Osteocyte (in vitro differentiated cells): ENCODE data around the gene FAM222B. TPM values are rescaled to one million over a fixed set of nuclear protein-coding genes. Genes with fewer than 3 reads are reported as not detected.

Source experiments
- DNase-seq: peaks from one replicate; pipeline ENCODE4 v3.0.0; 2021; ENCODE audit warnings: mixed read lengths; ENCODE audit not compliant: unreplicated experiment; ENCODE audit errors: extremely low spot score
- H3K27ac Mint-ChIP-seq: one replicate; pipeline ENCODE4 v1.8.0; 2021; ENCODE audit warnings: mild to moderate bottlenecking, mixed read lengths; ENCODE audit not compliant: unreplicated experiment
- H3K27me3 Mint-ChIP-seq: one replicate; pipeline ENCODE4 v1.8.0; 2021; ENCODE audit warnings: mixed read lengths; ENCODE audit not compliant: unreplicated experiment
- H3K36me3 Mint-ChIP-seq: one replicate; pipeline ENCODE4 v1.8.0; 2021; ENCODE audit warnings: mixed read lengths; ENCODE audit not compliant: unreplicated experiment
- H3K4me1 Mint-ChIP-seq: one replicate; pipeline ENCODE4 v1.8.0; 2021; ENCODE audit warnings: mixed read lengths; ENCODE audit not compliant: unreplicated experiment
- H3K4me3 Mint-ChIP-seq: one replicate; pipeline ENCODE4 v1.8.0; 2021; ENCODE audit warnings: mild to moderate bottlenecking, moderate library complexity, mixed read lengths; ENCODE audit not compliant: unreplicated experiment
- H3K9me3 Mint-ChIP-seq: one replicate; pipeline ENCODE4 v1.8.0; 2021; ENCODE audit warnings: mixed read lengths; ENCODE audit not compliant: unreplicated experiment
- CTCF ChIP-seq: fragments of 200-600 bp; sonication (generic); IDR thresholded peaks from 2 replicates; pipeline ENCODE4 v1.5.0; 2021; ENCODE audit warnings: antibody characterized with exemption, mild to moderate bottlenecking, moderate library complexity
- total RNA-seq: library from RNA; stranded (reverse); gene quantifications from 2 replicates; pipeline ENCODE4 v1.2.1, GENCODE V29; 2021

FAM222B gene
- total RNA-seq, 1 donor from 2014 or later = 21.2 TPM

DNA sequence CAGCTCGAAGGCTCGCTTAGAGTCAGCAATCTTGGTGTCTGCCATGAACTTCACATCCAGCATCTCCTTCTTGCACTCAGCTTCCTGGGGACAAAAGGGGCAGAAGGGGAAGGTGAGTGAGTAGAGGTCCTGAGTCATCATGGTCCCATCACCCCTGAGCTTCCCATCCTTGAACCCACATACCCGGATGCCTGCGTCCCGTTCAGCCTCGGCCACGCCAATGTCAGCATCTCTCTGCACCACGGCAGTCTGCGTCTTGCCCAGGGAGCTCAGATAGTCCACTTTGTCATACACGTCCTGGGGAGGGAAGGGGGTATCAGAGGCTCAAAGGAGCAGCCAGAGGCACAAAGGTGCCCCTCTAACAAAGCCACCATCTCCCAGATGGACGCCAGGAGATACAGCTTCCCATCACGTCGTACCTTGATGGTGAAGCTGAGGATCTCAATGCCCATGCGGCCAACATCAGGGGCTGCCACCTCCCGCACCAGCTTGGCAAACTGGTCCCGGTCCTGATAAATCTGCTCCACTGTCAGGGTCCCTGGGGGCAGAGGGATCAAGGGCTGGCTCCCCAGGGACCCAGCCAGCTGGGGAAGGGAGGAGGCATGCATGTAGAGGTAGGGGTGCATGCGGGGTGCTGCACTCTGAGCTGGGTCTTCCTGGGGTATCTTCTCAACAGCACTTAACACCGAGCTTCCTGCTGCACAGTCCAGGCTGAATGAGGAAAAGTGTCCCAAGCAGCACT lies 39.7 kb upstream of the FAM222B start:
- Mint-ChIP-seq H3K4me3 (no peak overlapping the region), H3K27ac (no peak overlapping the region), H3K36me3 (peaks cover 35% of the 10 kb centered on the region), H3K27me3 (no peaks in the 10 kb centered on the region), H3K9me3 (no peaks in the 10 kb centered on the region), H3K4me1 (no peaks in the 10 kb centered on the region)
- no peak for TF ChIP-seq CTCF
- no peak for DNase-seq

DNA sequence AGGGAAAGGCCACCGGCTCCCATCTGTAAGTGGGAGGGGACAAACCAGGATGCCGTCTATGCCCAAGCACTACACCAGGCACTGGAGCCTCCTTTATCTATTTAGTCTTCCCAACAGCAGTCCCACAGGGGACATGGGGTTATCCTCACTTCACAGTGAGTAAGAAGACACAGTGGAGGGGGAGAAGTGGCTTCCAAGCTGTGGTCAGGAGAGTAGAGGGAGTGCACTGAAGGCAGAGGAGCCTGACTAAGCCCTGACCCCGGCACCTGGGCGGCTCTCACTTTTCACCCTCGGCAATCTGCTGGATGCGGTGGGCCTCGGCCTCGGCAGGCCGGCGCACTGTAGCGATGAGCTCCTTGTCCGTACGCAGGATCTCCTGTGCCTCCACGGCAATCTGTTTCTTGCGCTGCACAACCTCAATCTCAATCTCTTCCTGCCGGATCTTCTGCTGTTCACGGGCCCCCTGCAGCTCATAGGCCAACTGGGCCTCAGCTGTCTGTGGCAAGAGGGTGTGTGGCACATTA lies 39.0 kb upstream of the FAM222B start:
- Mint-ChIP-seq H3K4me1 (no peaks in the 10 kb centered on the region), H3K9me3 (no peaks in the 10 kb centered on the region), H3K36me3 (peaks cover 35% of the 10 kb centered on the region), H3K27me3 (no peaks in the 10 kb centered on the region), H3K4me3 (no peak overlapping the region), H3K27ac (no peak overlapping the region)
- DNase-seq = no peak
- no peak for TF ChIP-seq CTCF

GRCh38 chr17:28880572-28880945 lies 38.0 kb upstream of the FAM222B start:
- no peaks in the 10 kb centered on the region for H3K4me1 Mint-ChIP-seq
- no peaks in the 10 kb centered on the region for H3K9me3 Mint-ChIP-seq
- peaks cover 35% of the 10 kb centered on the region for H3K36me3 Mint-ChIP-seq
- no peak overlapping the region for H3K4me3 Mint-ChIP-seq
- no peaks in the 10 kb centered on the region for H3K27me3 Mint-ChIP-seq
- DNase-seq = no peak
- no peak for TF ChIP-seq CTCF
- H3K27ac Mint-ChIP-seq = no peak overlapping the region

GRCh38 chr17:28879886-28880571 lies 37.4 kb upstream of the FAM222B start:
- Mint-ChIP-seq H3K4me1 (no peaks in the 10 kb centered on the region), H3K4me3 (no peak overlapping the region), H3K36me3 (peaks cover 35% of the 10 kb centered on the region), H3K9me3 (no peaks in the 10 kb centered on the region), H3K27ac (no peak overlapping the region), H3K27me3 (no peaks in the 10 kb centered on the region)
- no peak for DNase-seq
- no peak for TF ChIP-seq CTCF

DNA sequence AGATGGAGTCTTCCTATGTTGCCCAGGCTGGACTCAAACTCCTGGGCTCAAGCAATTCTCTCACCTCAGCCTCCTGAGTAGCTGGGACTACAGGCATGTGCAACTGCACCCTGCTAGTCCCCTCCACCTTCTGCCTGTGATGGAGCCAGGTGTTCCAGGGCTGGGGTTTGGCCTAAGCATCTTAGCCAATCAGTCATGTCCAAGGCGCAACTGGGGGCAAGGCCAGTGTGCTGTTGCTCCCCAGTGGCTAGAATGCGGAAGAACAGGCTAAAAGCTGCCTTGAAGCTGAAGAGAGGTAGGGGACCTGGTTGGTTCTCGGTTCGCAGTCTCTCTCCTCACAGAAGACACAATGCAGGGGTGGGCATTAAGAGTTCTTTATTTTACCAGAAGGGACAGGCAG lies 36.4 kb upstream of the FAM222B start:
- TF ChIP-seq CTCF = peak; percentile 44
- Mint-ChIP-seq H3K36me3 (peaks cover 32% of the 10 kb centered on the region), H3K9me3 (no peaks in the 10 kb centered on the region), H3K4me1 (no peaks in the 10 kb centered on the region), H3K27ac (no peak overlapping the region), H3K27me3 (no peaks in the 10 kb centered on the region), H3K4me3 (no peak overlapping the region)
- no peak for DNase-seq
